ENCODE data around the gene RYR1.

The RYR1 gene

GRCh38 chr19:38391911-38392464, 41.5 kb upstream of the RYR1 start:
- H3K4me3 ChIP-seq (ENCODE audit: low read depth, low read length) = no peak overlapping the region
- no peak for DNase-seq (ENCODE audit: low read depth)
- no peak for TF ChIP-seq CTCF (IDR thresholded peaks at IDR 0.05; ENCODE audit: control insufficient read depth, extremely low read depth, insufficient read depth)

- no peak for DNase-seq (ENCODE audit: low read depth)
- no peak for TF ChIP-seq CTCF (IDR thresholded peaks at IDR 0.05; ENCODE audit: control insufficient read depth, extremely low read depth, insufficient read depth)
- H3K4me3 ChIP-seq (ENCODE audit: low read depth, low read length) = no peak overlapping the region
These were observed 40.7 kb upstream of the RYR1 start for GRCh38 chr19:38392707-38393308.

GRCh38 chr19:38394488-38394887, 39.0 kb upstream of the RYR1 start:
- H3K4me3 ChIP-seq (ENCODE audit: low read depth, low read length) = no peak overlapping the region
- no peak for TF ChIP-seq CTCF (IDR thresholded peaks at IDR 0.05; ENCODE audit: control insufficient read depth, extremely low read depth, insufficient read depth)
- DNase-seq (ENCODE audit: low read depth) = no peak

- TF ChIP-seq CTCF (IDR thresholded peaks at IDR 0.05; ENCODE audit: control insufficient read depth, extremely low read depth, insufficient read depth) = no peak
- no peak for DNase-seq (ENCODE audit: low read depth)
- H3K4me3 ChIP-seq (ENCODE audit: low read depth, low read length) = no peak overlapping the region
These were observed 37.9 kb upstream of the RYR1 start for GRCh38 chr19:38395381-38396114.

GRCh38 chr19:38399081-38399480, 34.4 kb upstream of the RYR1 start:
- H3K4me3 ChIP-seq (ENCODE audit: low read depth, low read length) = no peak overlapping the region
- TF ChIP-seq CTCF (IDR thresholded peaks at IDR 0.05; ENCODE audit: control insufficient read depth, extremely low read depth, insufficient read depth) = no peak
- DNase-seq (ENCODE audit: low read depth) = no peak

GRCh38 chr19:38399537-38399936, 34.0 kb upstream of the RYR1 start:
- no peak for DNase-seq (ENCODE audit: low read depth)
- TF ChIP-seq CTCF (IDR thresholded peaks at IDR 0.05; ENCODE audit: control insufficient read depth, extremely low read depth, insufficient read depth) = no peak
- H3K4me3 ChIP-seq (ENCODE audit: low read depth, low read length) = no peak overlapping the region
